ENCODE results near the gene TTC28.

TTC28 gene

DNA sequence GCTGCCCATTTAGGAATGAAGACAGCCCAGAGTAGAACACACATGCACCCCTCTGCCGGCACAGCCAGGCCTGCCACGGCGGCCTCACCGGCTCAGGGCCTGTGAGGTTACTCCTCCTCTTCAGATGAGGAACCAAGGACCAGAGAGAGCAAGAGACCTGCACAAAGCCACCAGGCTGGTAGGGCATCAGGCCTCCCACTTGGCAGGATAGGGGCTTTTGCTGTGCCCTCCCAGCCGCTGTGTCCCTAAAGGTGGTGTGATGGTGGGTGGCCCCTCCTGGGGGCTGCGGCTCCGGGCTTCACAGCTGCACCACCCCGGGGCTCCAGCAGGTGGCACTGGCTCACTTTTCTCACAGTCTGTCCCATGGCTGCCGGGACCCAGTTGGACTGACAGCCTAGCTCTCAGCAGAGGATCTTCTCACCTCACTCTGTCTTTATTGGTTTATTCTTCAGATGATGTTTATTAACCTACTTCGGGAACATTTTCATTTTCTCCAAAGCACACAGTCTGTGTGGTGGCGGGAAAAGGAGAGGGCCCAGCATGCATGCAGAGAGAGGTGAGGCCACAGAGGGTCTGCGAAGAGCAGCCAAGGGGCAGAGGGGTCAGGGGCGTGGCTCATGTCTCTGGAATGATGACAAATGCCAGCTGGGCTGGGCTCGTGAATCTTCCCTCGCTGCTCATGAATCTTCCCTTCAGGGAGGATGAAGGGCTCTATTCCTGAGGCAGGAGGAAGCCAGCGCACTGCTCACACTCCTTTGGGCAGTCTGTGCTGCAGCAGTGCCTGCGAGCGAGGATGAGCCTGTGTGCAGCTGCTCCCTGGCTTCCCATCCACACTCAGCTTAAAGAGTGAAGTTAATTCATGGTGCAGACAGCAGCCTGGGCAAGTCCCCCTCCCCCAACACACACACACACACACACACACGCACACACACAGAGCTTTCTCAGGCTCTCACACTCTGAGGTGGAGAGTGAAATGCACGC is 659.5 kb downstream of the TTC28 start:
- FAIRE-seq (peak; percentile 36), DNase-seq (ENCODE audit: insufficient read length, low spot score) (peak; percentile 73)

DNA sequence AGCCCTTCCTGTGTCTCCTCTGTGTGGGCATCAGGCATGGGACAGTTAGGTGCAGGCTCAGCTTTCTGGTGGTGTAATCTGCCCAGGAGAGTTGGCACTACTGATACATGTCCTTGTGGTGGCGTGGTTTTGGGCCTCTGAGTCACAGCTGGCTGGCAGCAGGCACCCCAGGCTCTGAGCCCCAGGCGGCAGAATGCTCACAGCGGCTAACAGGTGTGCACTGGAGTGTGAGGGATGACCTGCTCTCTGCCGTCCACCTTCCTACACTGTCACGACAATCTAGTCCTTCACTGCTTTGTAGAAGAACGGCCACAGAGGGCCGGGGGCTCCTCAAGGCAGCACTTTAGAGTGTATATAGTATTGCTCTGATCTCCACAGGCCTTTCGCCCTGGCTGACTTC is 660.3 kb downstream of the TTC28 start:
- FAIRE-seq (no peak), DNase-seq (ENCODE audit: insufficient read length, low spot score) (no peak)

- DNase-seq (ENCODE audit: insufficient read length, low spot score), result no peak
- no peak for FAIRE-seq
These were observed 661.1 kb downstream of the TTC28 start for GRCh38 chr22:28018461-28018927.

GRCh38 chr22:28017859-28018258 is 661.8 kb downstream of the TTC28 start:
- DNase-seq (ENCODE audit: insufficient read length, low spot score), result no peak
- no peak for FAIRE-seq

DNA sequence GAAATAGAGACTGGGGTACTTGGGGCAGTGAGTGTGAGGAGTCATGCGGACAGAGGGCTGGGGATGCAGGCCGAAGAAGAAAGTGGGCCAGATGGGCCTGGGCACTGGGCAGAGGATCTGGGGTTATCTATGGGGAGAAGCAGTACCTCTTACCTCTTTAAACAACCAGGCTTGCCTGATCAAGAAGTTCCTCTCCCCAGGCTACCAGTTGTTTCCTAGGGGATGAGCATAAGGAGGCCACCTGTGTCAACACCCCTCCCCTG is 662.2 kb downstream of the TTC28 start:
- FAIRE-seq, result no peak
- DNase-seq (ENCODE audit: insufficient read length, low spot score), result no peak

GRCh38 chr22:28016781-28017557 is 662.7 kb downstream of the TTC28 start:
- DNase-seq (ENCODE audit: insufficient read length, low spot score), result no peak
- no peak for FAIRE-seq

DNA sequence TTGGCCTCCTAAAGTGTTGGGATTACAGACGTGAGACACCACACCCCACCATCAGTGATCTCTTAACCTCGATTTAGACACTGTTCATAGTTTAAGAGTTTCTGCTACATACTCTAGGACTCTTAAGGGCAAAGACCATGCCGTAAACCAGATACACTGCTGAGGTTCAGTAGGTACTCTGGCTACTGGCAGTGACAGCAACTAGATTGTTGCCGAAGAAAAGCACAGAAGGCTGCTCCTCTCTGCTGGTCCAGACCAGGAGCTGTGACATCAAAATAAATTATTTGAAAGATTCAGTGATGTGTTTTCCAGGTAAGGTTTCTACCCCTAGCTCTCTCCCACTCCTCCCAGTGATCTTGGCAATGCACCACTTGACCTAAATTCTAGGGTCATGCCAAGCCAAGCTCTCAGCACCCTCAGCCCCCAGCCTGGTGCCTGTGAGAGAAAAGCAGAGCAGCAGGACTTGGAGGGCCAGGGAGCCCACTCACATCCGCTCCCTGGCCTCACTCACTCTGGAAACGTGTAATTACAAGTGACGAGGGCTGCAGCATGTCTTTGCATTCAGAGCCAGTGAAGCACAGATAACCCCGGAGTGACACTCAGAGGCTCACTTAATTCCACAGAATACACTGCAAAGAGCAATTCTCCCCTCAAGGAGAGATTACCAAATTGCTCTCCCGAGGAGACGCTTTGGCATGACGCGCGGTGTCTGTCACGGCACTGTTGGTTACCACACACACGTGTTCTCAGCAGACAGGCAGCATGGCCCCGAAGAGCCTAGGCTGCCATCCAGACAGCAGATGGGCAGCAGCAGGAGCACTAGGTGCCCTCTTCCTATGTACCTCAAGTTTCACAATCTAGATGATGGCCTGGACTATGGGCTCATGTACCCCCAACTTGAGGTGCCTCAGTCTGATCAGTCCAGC is 663.7 kb downstream of the TTC28 start:
- FAIRE-seq, result no peak

GRCh38 chr22:28015046-28015425 is 664.6 kb downstream of the TTC28 start:
- no peak for FAIRE-seq
- DNase-seq (ENCODE audit: insufficient read length, low spot score), result no peak

More for the DNA sequence above, 663.7 kb downstream of the TTC28 start:
- no peak for DNase-seq (ENCODE audit: insufficient read length, low spot score)

- FAIRE-seq (no peak), DNase-seq (ENCODE audit: insufficient read length, low spot score) (no peak)
These were observed 665.2 kb downstream of the TTC28 start for GRCh38 chr22:28014211-28015045.

DNA sequence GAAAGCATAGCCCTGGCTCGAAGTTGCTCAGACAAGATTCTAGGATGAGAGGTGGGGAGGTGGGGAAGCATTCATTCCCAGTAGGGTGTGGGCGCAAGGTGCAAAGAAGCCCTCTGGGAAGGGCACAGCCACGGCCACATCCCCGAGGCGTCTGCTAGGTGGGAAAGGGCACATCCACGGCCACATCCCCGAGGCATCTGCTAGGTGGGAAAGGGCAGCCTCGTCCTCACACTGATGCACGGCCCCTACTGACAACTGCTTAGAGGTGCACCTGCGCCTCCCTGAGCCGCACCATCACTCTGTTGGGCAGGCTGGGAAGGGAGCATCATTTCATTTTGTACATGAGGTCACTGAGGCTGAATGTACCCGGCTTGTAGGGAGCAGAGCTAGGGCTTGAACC is 666.0 kb downstream of the TTC28 start:
- DNase-seq (ENCODE audit: insufficient read length, low spot score) (no peak), FAIRE-seq (no peak)

GRCh38 chr22:28012832-28013460 is 666.7 kb downstream of the TTC28 start:
- FAIRE-seq (no peak), DNase-seq (ENCODE audit: insufficient read length, low spot score) (no peak)

DNA sequence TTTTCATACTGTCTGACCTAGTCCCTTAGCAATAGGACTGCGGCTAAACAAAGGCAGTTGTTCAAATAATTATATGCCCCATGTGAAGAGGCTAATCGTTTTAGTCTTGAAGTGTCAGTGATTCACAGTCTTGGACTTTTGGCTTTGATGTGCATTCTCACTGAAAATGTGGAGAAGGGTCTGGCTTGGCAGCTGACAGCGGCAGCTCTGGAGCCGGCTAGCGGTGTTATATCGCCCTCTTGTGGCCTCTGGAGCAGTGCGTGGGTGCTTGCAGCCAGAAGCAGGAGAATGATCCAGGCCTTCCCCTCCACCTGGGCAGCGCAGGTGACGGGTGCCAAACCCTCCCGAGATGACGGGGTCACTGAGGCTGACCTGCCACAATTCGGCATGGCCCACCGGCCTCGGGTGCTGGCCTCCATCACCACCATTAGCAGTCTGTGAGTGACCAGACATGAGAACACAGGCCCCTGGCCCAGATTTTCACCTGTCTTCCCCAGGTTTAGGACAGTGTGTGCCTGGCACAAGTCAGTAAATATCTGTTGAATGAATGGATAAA is 670.3 kb downstream of the TTC28 start:
- FAIRE-seq, result no peak
- DNase-seq (ENCODE audit: insufficient read length, low spot score), result peak; percentile 78

DNA sequence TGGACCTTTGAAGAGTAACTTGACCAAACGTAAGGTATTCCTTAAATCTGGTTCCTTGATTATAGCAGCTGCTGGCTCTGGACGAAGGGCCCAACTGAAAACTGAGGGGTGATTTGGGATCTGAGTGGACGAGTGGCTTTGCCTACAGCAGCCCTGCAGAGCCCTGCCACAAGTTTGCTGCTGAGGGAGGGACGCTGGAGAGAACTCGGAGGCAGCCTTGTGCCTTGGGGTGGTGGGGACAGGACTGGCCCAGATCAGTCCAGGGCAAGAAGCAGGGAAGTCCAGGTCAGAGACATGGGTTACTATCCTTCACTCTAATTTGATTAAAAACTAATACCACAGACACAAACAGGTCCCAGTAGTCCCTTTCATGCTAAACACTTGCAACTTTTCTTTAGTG is 671.0 kb downstream of the TTC28 start:
- no peak for FAIRE-seq

DNA sequence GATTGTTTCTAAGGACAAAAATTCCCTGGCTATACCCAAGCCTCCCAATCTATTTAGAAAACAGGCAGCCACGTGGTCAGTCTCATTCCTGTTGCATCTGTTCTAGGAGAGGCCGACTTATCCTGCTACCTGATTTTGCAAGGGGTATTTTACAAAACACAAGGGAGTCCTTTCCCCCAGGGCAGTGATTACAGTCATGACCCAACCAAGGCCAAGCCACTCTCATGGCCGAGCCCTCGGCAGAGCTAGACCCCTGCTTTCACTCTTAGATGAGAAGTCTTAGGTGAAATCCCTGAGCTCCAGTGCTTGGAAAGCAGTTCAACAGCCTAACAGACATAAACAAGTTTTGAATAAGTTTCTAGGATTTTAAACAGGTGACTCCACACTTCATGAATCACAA is 671.6 kb downstream of the TTC28 start:
- FAIRE-seq (no peak), DNase-seq (ENCODE audit: insufficient read length, low spot score) (no peak)

More for the DNA sequence above, 671.0 kb downstream of the TTC28 start:
- DNase-seq (ENCODE audit: insufficient read length, low spot score), result no peak

DNA sequence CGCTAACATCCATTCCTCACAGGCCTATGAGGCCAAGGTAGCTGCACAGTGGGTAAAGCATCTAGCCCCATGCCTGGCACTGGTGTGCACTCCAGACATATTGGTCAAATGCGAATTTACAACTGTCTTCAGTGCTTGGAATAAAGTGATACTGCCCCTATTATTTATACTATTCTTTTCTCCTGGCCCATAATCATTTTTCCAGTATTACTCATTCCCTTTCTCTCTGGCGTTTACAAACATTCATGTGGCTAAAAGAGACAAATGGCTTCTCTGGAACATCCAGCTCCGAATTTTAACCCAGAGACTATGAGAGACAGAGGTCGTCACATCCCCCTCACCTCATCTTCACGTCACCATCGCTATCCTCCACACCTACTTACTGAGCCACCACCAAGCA is 673.4 kb downstream of the TTC28 start:
- no peak for FAIRE-seq
- no peak for DNase-seq (ENCODE audit: insufficient read length, low spot score)

GRCh38 chr22:28005513-28005912 is 674.1 kb downstream of the TTC28 start:
- DNase-seq (ENCODE audit: insufficient read length, low spot score) (no peak), FAIRE-seq (no peak)

DNA sequence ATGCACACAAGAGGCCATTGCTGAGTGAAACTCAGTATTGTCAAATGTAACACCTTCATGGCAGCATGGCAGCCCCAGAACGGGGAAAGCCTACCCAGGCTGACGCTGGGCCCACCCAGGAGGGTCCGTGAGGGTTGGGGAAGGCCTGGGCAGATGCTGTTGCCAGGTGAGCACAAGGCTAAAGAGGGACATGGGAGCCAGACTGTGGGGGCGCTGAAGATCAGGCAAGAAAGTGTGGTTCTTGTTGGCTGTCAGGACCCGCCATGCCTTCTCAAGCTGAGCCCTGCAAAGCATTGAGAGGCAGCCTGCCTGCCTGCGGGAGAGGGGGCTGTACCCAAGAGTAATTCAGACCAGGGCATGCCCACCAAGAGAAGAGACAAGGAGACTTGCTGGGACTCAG is 675.6 kb downstream of the TTC28 start:
- FAIRE-seq (no peak), DNase-seq (ENCODE audit: insufficient read length, low spot score) (no peak)

GRCh38 chr22:28002863-28003565 is 676.6 kb downstream of the TTC28 start:
- FAIRE-seq (no peak), DNase-seq (ENCODE audit: insufficient read length, low spot score) (no peak)
